Breast epithelium (tissue), 4 donors: ENCODE results near the gene NDUFS8. TPM values are rescaled to one million over a fixed set of nuclear protein-coding genes. Genes with fewer than 3 reads are reported as not detected.

Experiments
- DNase-seq, 2 donors: peaks; one replicate each; pipeline ENCODE4 v3.0.0-alpha.2; 2019; ENCODE audit warnings: low spot score in 2 of 2
- H3K27ac ChIP-seq, 2 donors: fragments of 200-600 bp; sonication (generic) in 1 of 2; one replicate each; pipeline ENCODE4 v1.5.1; 2016 to 2019; ENCODE audit warnings: mild to moderate bottlenecking in 1 of 2
- H3K27me3 ChIP-seq, 2 donors: fragments of 200-600 bp; sonication (generic) in 1 of 2; one replicate each; pipeline versions ENCODE4 v1.5.1 to v1.6.0; 2017 to 2019; ENCODE audit warnings: control low read depth in 1 of 2, mild to moderate bottlenecking in 1 of 2
- H3K36me3 ChIP-seq: fragments of 200-600 bp; one replicate; pipeline ENCODE4 v1.5.1; 2019
- H3K4me1 ChIP-seq, 2 donors: fragments of 200-600 bp; sonication (generic); one replicate each; pipeline ENCODE4 v1.5.1; 2016 to 2019; ENCODE audit warnings: control low read depth in 1 of 2
- H3K4me3 ChIP-seq, 3 donors: fragments of 200-600 bp; sonication (generic); 1 replicate in 2 of 3; 2 replicates in 1 of 3; pipeline ENCODE4 v1.5.1; 2016 to 2019; ENCODE audit warnings: mild to moderate bottlenecking in 3 of 3, moderate library complexity in 2 of 3
- H3K9me3 ChIP-seq, 2 donors: fragments of 200-600 bp; sonication (generic) in 1 of 2; one replicate each; pipeline ENCODE4 v1.5.1; 2016 to 2019; ENCODE audit warnings: control low read depth in 1 of 2
- CTCF ChIP-seq, 3 donors: fragments of 450-650 bp; IDR thresholded peaks; one replicate each; pipeline ENCODE4 v1.5.1; 2016 to 2017; ENCODE audit warnings: antibody characterized with exemption in 3 of 3, mild to moderate bottlenecking in 3 of 3, moderate library complexity in 3 of 3
- POLR2A ChIP-seq: fragments of 450-650 bp; IDR thresholded peaks from one replicate; pipeline ENCODE4 v1.6.1; 2016; ENCODE audit warnings: antibody characterized with exemption, mild to moderate bottlenecking, moderate library complexity
- POLR2AphosphoS5 ChIP-seq, 3 donors: sonication (generic); formaldehyde crosslinking; IDR thresholded peaks; one replicate each; pipeline ENCODE4 v1.6.1; 2017; ENCODE audit warnings: antibody characterized with exemption in 3 of 3
- intact Hi-C: fragments of 100-400 bp; cut with DNase I; formaldehyde crosslinking; loops from one replicate; pipeline ENCODE4 v1.15.1; 2023; ENCODE audit warnings: low total_unique reads
- total RNA-seq, 3 donors: library from RNA; depleted of rRNA; stranded (reverse); fragments of >200 nt; gene quantifications; one replicate each; pipeline ENCODE4 v1.1.0, GENCODE V29; 2016

The NDUFS8 gene
- total RNA-seq, 3 donors from 2014 or later: 105 to 117 (median 117) TPM

GRCh38 chr11:68028802-68029545 lies 1.5 kb upstream of the NDUFS8 start:
- intact Hi-C loops: no loop called here
- Histone ChIP-seq H3K4me3 (peak overlapping the region in 1 of 3 donors; percentile 83), H3K36me3 (no peaks in the 10 kb centered on the region), H3K27ac (no peak overlapping the region), H3K4me1 (peaks cover 4 to 9% of the 10 kb centered on the region in 2 donors), H3K9me3 (peaks cover 10 to 11% of the 10 kb centered on the region in 2 donors), H3K27me3 (no peaks in the 10 kb centered on the region)
- TF ChIP-seq POLR2A (no peak), POLR2AphosphoS5 (IDR thresholded peaks at IDR 0.05) (no peak), CTCF (IDR thresholded peaks at IDR 0.05) (no peak)
- no peak for DNase-seq

- Histone ChIP-seq H3K36me3 (no peaks in the 10 kb centered on the region), H3K27ac (peak overlapping the region; percentile 84 to 88), H3K4me1 (peaks cover 4 to 9% of the 10 kb centered on the region in 2 donors), H3K9me3 (no peaks in the 10 kb centered on the region), H3K27me3 (no peaks in the 10 kb centered on the region), H3K4me3 (peak overlapping the region; percentile 83)
- intact Hi-C loops: no loop called here
- TF ChIP-seq CTCF (IDR thresholded peaks at IDR 0.05) (no peak), POLR2AphosphoS5 (IDR thresholded peaks at IDR 0.05) (no peak), POLR2A (no peak)
- no peak for DNase-seq
These were observed 623 bp downstream of the NDUFS8 start for GRCh38 chr11:68031144-68031464.

- no peak overlapping the region for H3K4me3 ChIP-seq
- H3K9me3 ChIP-seq: no peaks in the 10 kb centered on the region
- no peak overlapping the region for H3K27ac ChIP-seq
- H3K27me3 ChIP-seq: no peaks in the 10 kb centered on the region
- no peaks in the 10 kb centered on the region for H3K36me3 ChIP-seq
- H3K4me1 ChIP-seq: peaks cover 4 to 13% of the 10 kb centered on the region in 2 donors
- no peak for DNase-seq
- intact Hi-C loops: no loop called here
- TF ChIP-seq POLR2A (no peak), CTCF (IDR thresholded peaks at IDR 0.05) (no peak), POLR2AphosphoS5 (IDR thresholded peaks at IDR 0.05) (no peak)
These were observed 1.5 kb downstream of the NDUFS8 start for GRCh38 chr11:68032003-68032402.

GRCh38 chr11:68032997-68033707 lies 2.7 kb downstream of the NDUFS8 start:
- intact Hi-C loops: no loop called here
- Histone ChIP-seq H3K9me3 (no peaks in the 10 kb centered on the region), H3K4me1 (peaks cover 8 to 22% of the 10 kb centered on the region in 2 donors)

More at GRCh38 chr11:68032997-68033707, 2.7 kb downstream of the NDUFS8 start:
- no peaks in the 10 kb centered on the region for H3K27me3 ChIP-seq
- H3K4me3 ChIP-seq: no peak overlapping the region
- no peaks in the 10 kb centered on the region for H3K36me3 ChIP-seq
- no peak for TF ChIP-seq CTCF (IDR thresholded peaks at IDR 0.05)
- peak overlapping the region in 1 of 2 donors; percentile 55 for H3K27ac ChIP-seq
- DNase-seq: no peak
